AG10803 (cell line): ENCODE results near the gene SOBP.

Source experiments
- DNase-seq: peaks from one replicate; pipeline ENCODE4 v3.0.0; 2010; ENCODE audit warnings: low read depth
- H3K4me3 ChIP-seq: 2 replicates; pipeline ENCODE4 v1.5.1; 2011; ENCODE audit warnings: mild to moderate bottlenecking, low read length, control low read depth
- TF ChIP-seq, protein P1 (sequence below): conservative IDR thresholded peaks from 2 replicates; pipeline ENCODE4 v1.5.1; 2011; ENCODE audit warnings: mild to moderate bottlenecking, low read length, control low read depth, inconsistent platforms

The SOBP gene

DNA sequence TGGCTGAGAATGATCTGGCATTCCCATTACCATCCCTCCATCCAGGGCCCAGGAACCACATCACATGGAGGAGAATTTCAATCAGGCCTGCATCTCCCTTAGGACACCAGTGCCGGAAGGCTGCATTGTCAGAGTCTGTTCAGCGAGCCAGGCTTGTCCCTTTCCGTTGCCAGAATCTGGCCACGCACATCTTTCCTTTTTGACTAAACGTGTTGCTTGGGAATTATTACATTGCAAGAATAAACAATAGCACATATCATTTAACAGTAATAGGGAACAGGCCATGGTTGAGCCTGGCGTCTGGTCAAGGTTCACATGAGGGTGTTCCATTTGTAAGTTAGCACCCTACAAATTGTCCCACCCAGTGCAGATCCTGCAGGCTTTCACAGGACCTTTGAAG, 42.8 kb downstream of the SOBP start:
- DNase-seq = no peak
- no peak overlapping the region for H3K4me3 ChIP-seq
- TF ChIP-seq, protein P1, sequence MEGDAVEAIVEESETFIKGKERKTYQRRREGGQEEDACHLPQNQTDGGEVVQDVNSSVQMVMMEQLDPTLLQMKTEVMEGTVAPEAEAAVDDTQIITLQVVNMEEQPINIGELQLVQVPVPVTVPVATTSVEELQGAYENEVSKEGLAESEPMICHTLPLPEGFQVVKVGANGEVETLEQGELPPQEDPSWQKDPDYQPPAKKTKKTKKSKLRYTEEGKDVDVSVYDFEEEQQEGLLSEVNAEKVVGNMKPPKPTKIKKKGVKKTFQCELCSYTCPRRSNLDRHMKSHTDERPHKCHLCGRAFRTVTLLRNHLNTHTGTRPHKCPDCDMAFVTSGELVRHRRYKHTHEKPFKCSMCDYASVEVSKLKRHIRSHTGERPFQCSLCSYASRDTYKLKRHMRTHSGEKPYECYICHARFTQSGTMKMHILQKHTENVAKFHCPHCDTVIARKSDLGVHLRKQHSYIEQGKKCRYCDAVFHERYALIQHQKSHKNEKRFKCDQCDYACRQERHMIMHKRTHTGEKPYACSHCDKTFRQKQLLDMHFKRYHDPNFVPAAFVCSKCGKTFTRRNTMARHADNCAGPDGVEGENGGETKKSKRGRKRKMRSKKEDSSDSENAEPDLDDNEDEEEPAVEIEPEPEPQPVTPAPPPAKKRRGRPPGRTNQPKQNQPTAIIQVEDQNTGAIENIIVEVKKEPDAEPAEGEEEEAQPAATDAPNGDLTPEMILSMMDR = no peak

DNA sequence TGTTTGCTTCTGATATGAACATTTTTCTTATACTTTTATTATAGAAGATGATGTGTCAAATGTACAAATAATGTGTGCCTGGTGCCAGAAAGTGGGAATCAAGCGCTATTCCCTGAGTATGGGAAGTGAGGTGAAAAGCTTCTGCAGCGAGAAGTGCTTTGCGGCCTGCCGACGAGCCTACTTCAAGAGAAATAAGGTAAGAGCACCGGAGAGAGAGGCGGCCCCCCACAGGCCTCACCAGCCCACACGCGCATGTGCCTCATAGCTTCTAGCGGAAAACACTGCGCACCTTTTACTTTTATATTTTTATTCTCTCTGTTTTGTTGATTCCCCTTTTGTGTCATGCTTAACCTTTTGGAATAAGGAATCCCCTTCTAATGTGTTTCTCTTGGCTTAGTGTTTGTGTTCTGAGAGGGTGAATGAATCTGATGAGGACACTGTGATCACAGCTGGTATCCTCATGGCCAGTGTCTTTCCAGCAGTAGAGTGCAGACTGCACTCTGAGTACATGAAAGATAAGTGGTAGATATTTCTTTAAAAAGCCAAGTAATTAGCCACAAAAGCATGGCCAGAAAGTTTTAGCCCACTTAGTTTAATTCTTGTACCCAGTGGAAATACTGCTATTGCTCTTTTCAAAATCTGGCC, 43.6 kb downstream of the SOBP start:
- TF ChIP-seq, protein P1 = no peak
- no peak overlapping the region for H3K4me3 ChIP-seq
- no peak for DNase-seq

DNA sequence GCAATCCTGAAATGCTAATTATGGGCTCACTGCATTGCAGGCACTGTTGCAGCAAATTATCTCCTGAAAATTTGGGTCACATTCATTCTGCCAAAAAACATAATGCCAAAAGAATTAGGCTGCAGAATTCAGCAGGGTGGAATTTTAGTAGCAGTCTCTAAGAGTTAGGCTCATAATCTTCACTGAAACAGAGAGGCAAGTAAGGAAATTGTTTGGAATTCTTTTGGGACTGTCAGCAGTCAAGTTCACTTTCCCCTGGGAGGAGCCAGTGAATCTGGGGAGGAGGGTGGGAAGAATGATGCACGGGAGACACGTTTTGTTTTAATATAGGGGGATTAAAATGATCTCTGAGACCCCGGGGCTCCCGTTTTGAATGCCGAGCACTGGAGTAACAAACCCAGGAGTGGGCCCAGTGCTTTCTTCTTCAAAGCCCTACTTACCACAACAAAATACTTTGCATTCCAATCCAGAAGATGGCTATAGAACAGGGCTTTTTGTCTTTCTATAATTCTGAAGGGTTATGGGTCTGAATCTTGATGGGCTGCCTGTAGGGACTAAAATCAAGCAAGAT, 44.7 kb downstream of the SOBP start:
- H3K4me3 ChIP-seq = no peak overlapping the region
- TF ChIP-seq, protein P1 = no peak
- DNase-seq = no peak

DNA sequence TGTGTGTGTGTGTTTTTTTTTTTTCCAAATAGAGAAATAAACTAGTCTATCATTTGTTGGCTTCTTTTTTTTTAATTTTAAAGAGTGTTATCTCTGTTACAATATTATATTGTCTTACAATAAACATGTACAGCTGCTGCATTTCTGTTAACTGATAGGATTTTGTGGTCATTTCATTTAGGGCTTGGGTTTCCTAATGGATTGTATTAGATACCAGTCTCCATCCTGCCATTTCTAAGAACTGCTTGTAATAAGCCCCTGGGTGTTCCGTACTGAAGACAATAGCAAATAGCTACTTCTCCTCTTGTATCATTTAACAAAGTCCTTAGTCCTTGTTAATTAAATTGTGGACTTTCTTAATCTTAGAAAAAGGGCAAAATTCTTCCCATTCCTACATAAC, 45.7 kb downstream of the SOBP start:
- no peak for DNase-seq
- TF ChIP-seq, protein P1 = no peak

DNA sequence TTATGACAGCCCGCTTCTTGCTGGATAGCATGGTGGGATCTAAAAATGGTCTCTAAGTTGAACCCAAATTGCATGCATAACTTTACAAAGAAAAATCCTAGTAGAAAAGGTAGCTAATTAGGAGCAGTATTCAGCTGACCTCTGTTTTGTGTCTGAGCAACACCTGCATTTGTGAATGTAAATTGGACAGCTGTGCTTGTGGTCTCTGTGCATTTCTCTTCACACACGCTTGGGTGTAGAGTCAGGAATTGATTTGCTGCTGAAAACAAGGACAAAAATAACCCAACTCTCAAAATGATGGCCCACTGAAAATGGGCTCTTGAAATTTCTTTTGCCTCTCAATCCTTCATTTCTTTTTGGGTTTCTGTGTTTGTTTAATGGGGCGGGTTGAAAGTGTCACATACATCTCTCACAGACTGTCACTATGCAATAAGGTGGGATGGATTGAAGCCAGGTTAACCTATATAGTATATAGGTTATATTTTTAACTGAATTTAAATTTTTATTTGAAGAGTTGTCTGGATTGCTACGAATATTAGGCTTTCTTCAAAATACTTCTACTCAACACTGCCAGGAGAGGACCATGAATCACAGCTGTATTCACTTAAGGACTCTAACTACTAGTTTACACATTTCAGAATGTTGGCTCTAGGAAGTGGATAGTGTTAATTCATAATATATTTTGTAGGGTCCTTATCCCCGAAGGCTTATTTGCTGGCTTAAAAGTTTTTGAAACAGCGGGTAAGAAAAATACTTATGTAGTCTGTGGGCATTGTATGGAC, 46.5 kb downstream of the SOBP start:
- no peak for DNase-seq
- H3K4me3 ChIP-seq = no peak overlapping the region
- TF ChIP-seq, protein P1 = no peak

More for the DNA sequence above, 45.7 kb downstream of the SOBP start:
- no peak overlapping the region for H3K4me3 ChIP-seq

DNA sequence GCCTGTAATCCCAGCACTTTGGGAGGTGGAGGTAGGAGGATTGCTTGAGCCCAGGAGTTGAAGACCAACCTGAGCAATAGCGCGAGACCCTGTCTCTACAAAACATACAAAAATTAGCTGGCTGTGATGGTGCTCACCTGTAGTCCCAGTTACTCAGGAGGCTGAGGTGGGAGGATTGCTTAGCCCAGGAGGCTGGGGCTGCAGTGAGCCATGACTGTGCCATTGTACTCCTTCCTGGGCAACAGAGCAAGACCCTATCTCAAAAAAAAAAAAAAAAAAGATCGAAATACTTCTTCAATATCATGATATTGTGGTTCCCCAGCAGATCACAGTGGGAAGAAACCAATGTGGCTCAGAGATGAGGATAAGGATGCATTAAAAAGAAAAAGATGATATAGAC, 47.6 kb downstream of the SOBP start:
- TF ChIP-seq, protein P1 = no peak
- H3K4me3 ChIP-seq = no peak overlapping the region
- no peak for DNase-seq

DNA sequence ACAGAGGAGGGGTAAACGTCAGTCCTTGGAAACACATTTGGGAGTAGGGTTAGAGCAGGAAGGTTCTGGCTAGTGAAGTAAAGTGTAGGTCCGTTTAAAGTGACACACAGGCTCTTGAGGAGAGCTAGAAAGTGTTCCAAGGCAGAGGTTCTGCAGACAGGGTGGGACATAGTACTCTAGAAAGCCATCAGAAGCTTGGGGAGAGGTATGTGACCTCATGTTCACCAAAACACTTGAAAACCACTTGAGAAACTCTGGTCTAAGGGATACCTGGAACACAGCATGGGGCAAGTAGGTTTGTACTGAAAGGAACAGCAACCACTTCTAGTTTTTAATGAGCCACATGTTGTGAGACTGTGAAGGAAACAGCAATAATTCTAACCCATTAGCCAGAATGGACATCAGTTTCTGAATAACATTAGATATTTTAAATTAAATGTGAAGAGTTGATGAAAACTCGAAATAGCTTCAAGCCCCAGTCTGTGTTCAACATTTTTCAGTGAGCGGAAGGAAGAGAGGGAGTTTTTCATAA, 49.0 kb downstream of the SOBP start:
- no peak overlapping the region for H3K4me3 ChIP-seq
- TF ChIP-seq, protein P1 = no peak
- DNase-seq = no peak
